GM23338 (cell line): Measurements from ENCODE around the gene HCRTR1.

ENCODE experiments used
- POLR2AphosphoS5 ChIP-seq: IDR thresholded peaks from 2 replicates; pipeline ENCODE4 v1.6.1; 2016; ENCODE audit warnings: antibody characterized with exemption, low read depth
- REST ChIP-seq: IDR thresholded peaks from one replicate; pipeline ENCODE4 v1.6.1; 2018; ENCODE audit warnings: antibody characterized with exemption; ENCODE audit not compliant: unreplicated experiment
- TF ChIP-seq, protein P1 (sequence below), 2 experiments: fragments of 200-600 bp in 1 of 2; sonication (generic) in 1 of 2; conservative IDR thresholded peaks; 2 replicates each; pipeline versions ENCODE4 v1.5.1 to v1.6.1; 2016 to 2017; ENCODE audit warnings: antibody characterized with exemption in 2 of 2, low read depth in 2 of 2, mild to moderate bottlenecking in 2 of 2, moderate library complexity in 1 of 2

DNA sequence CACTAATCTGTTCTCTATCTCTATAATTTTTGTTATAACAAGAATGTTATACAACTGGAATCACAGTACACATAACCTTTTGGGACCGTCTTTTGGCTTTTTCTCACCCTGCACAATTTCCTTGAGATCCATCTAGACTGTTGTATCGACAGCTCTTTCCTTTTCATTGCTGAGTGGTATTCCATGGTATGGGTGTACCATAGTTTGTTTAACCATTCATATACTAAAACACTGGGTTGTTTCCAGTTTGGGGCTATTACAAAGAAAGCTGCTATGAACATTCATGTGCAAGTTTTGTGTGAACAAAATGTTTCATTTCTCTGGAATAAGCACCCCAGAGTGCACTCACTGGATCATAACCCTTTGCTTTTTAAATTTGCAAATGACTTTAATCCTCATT is 15.4 kb upstream of the HCRTR1 start:
- TF ChIP-seq REST (no peak), POLR2AphosphoS5 (no peak)
- TF ChIP-seq, protein P1, sequence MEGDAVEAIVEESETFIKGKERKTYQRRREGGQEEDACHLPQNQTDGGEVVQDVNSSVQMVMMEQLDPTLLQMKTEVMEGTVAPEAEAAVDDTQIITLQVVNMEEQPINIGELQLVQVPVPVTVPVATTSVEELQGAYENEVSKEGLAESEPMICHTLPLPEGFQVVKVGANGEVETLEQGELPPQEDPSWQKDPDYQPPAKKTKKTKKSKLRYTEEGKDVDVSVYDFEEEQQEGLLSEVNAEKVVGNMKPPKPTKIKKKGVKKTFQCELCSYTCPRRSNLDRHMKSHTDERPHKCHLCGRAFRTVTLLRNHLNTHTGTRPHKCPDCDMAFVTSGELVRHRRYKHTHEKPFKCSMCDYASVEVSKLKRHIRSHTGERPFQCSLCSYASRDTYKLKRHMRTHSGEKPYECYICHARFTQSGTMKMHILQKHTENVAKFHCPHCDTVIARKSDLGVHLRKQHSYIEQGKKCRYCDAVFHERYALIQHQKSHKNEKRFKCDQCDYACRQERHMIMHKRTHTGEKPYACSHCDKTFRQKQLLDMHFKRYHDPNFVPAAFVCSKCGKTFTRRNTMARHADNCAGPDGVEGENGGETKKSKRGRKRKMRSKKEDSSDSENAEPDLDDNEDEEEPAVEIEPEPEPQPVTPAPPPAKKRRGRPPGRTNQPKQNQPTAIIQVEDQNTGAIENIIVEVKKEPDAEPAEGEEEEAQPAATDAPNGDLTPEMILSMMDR (conservative IDR thresholded peaks at IDR 0.05; ENCODE audit: low read depth in 2 of 2), result no peak
